K562 (cell line): ENCODE data around the gene ZGLP1. TPM values are rescaled to one million over a fixed set of nuclear protein-coding genes. Genes with fewer than 3 reads are reported as not detected.

ENCODE experiments used
- ATAC-seq: fragments of 200-7000 bp; cut with Tn5 transposase; 3 replicates; pipeline ENCODE4 v1.9.1; 2020; ENCODE audit warnings: moderate library complexity
- BruUV-seq: library from RNA; stranded (reverse); fragments of 400-500 nt; replicated peaks from 2 replicates; lab custom pipeline; 2021; lab: Mats Ljungman, UMichigan
- CTCF ChIA-PET: fragments of 300-600 bp; formaldehyde crosslinking; extraction: SDS; loops from one replicate; lab custom pipeline; 2021; ENCODE audit warnings: low intra/inter-chr PET ratio; lab: Yijun Ruan, JAX
- POLR2A ChIA-PET: fragments of 300-600, 350-650 bp; sonication (Branson Sonifier 250); formaldehyde crosslinking; extraction: SDS; loops from one replicate; lab custom pipeline; 2021; ENCODE audit warnings: antibody characterized with exemption, inconsistent platforms; lab: Yijun Ruan, JAX
- DNase-seq, 4 experiments: peaks; one replicate each; pipeline versions ENCODE4 v3.0.0 to v3.0.0-alpha.2; 2011 to 2018; ENCODE audit warnings: low spot score in 3 of 4, mixed read lengths in 3 of 4; ENCODE audit errors: extremely low read depth in 1 of 4
- FAIRE-seq: peaks from 2 replicates; lab custom pipeline; 2011; peaks lifted over from hg19 to GRCh38; lab: Jason Lieb, UNC
- H2AFZ ChIP-seq: 2 replicates; pipeline ENCODE4 v1.6.0; 2011; ENCODE audit warnings: low read depth, low read length, control low read depth, inconsistent platforms
- H3K27ac ChIP-seq: fragments of 200-600 bp; 3 replicates; pipeline ENCODE4 v1.8.0; 2011; ENCODE audit warnings: low read depth, mild to moderate bottlenecking, control low read depth, inconsistent platforms, low read length, moderate library complexity, mixed read lengths; ENCODE audit errors: extremely low read depth
- H3K27me3 ChIP-seq, 2 experiments: fragments of 300-600 bp in 1 of 2; 2 replicates in 1 of 2; 3 replicates in 1 of 2; pipeline versions ENCODE4 v1.6.0 to v1.8.0; 2011; ENCODE audit warnings: inconsistent platforms in 2 of 2, low read length in 2 of 2, mild to moderate bottlenecking in 1 of 2, mixed read lengths in 1 of 2, moderate library complexity in 1 of 2; ENCODE audit not compliant: control insufficient read depth in 2 of 2, insufficient read depth in 2 of 2
- H3K36me3 ChIP-seq: fragments of 300-600 bp; 3 replicates; pipeline ENCODE4 v1.8.0; 2011; ENCODE audit warnings: mild to moderate bottlenecking, low read length, inconsistent platforms; ENCODE audit not compliant: control insufficient read depth, insufficient read depth
- H3K4me1 ChIP-seq, 2 experiments: fragments of 200-600 bp in 1 of 2; replicated peaks in 1 of 2; 2 replicates in 1 of 2; 3 replicates in 1 of 2; pipeline versions ENCODE4 v1.5.1 to v1.8.0; 2011; ENCODE audit warnings: inconsistent platforms in 2 of 2, low read length in 2 of 2, mild to moderate bottlenecking in 1 of 2, mixed read lengths in 1 of 2, moderate library complexity in 1 of 2; ENCODE audit not compliant: control insufficient read depth in 2 of 2, insufficient read depth in 2 of 2
- H3K4me2 ChIP-seq: 2 replicates; pipeline ENCODE4 v1.6.1; 2011; ENCODE audit warnings: low read length, control low read depth, inconsistent platforms, mixed read lengths; ENCODE audit not compliant: insufficient read depth
- H3K4me3 ChIP-seq: fragments of 200-600 bp; sonication (generic), shearing (Covaris generic); 2 replicates; pipeline ENCODE4 v1.5.1; 2016; ENCODE audit warnings: control low read depth, inconsistent platforms
- H3K79me2 ChIP-seq: fragments of 200-600 bp; 3 replicates; pipeline ENCODE4 v1.8.0; 2011; ENCODE audit warnings: low read length, inconsistent platforms; ENCODE audit not compliant: control insufficient read depth, insufficient read depth
- H3K9ac ChIP-seq, 2 experiments: 2 replicates each; pipeline versions ENCODE4 v1.6.0 to v1.6.1; 2011; ENCODE audit warnings: low read depth in 2 of 2, low read length in 2 of 2, control low read depth in 1 of 2, inconsistent platforms in 1 of 2, mild to moderate bottlenecking in 1 of 2, mixed read lengths in 1 of 2; ENCODE audit not compliant: insufficient read depth in 1 of 2
- H3K9me1 ChIP-seq: one replicate; pipeline ENCODE4 v1.6.0; 2011; ENCODE audit warnings: inconsistent platforms, mild to moderate bottlenecking, low read length, moderate library complexity; ENCODE audit not compliant: control insufficient read depth, insufficient read depth
- H3K9me3 ChIP-seq: replicated peaks from 2 replicates; pipeline ENCODE4 v1.5.1; 2011; ENCODE audit warnings: low read depth, low read length, inconsistent platforms; ENCODE audit not compliant: control insufficient read depth, insufficient read depth
- H4K20me1 ChIP-seq: replicated peaks from 2 replicates; pipeline ENCODE4 v1.6.1; 2011; ENCODE audit warnings: low read length, inconsistent platforms, mixed read lengths; ENCODE audit not compliant: control insufficient read depth, insufficient read depth
- HNRNPUL1 ChIP-seq: fragments of 200-400 bp; formaldehyde crosslinking; IDR thresholded peaks from 2 replicates; pipeline ENCODE4 v1.6.1; 2017; ENCODE audit warnings: low read length
- KLF16 ChIP-seq: IDR thresholded peaks from 2 replicates; pipeline ENCODE4 v1.6.1; 2016; ENCODE audit warnings: antibody characterized with exemption
- PHF20 ChIP-seq: fragments of 450-650 bp; IDR thresholded peaks from 2 replicates; pipeline ENCODE4 v1.6.1; 2018; ENCODE audit not compliant: partially characterized antibody
- PPARD ChIP-seq: fragments of 250-450 bp; sonication (Bioruptor Pico); IDR thresholded peaks from 2 replicates; pipeline ENCODE4 v1.8.0; 2022; ENCODE audit warnings: inconsistent platforms, mild to moderate bottlenecking, moderate library complexity
- RBM14 ChIP-seq: fragments of 200-400 bp; formaldehyde crosslinking; IDR thresholded peaks from 2 replicates; pipeline ENCODE4 v1.6.1; 2018; ENCODE audit warnings: low read depth, mild to moderate bottlenecking, low read length, moderate library complexity, borderline replicate concordance; ENCODE audit not compliant: insufficient read depth
- RBM22 ChIP-seq: fragments of 200-400 bp; formaldehyde crosslinking; IDR thresholded peaks from 2 replicates; pipeline ENCODE4 v1.6.1; 2018; ENCODE audit warnings: low read length, low read depth; ENCODE audit not compliant: poor library complexity, severe bottlenecking
- RHOXF2B ChIP-seq: fragments of 250-450 bp; sonication (Bioruptor Pico); conservative IDR thresholded peaks from 2 replicates; pipeline ENCODE4 v1.5.1; 2021
- RUNX1 ChIP-seq: sonication (generic); IDR thresholded peaks from 2 replicates; pipeline ENCODE4 v1.6.1; 2016; ENCODE audit warnings: antibody characterized with exemption, low read depth
- SMARCC2 ChIP-seq: fragments of 450-650 bp; IDR thresholded peaks from 2 replicates; pipeline ENCODE4 v1.6.1; 2017; ENCODE audit warnings: antibody characterized with exemption, moderate library complexity, mild to moderate bottlenecking, low read depth
- ZNF133 ChIP-seq: fragments of 250-450 bp; sonication (Bioruptor Pico); IDR thresholded peaks from 2 replicates; pipeline ENCODE4 v1.4.0; 2020; ENCODE audit warnings: mild to moderate bottlenecking
- ZNF280B ChIP-seq: fragments of 250-450 bp; sonication (Bioruptor Pico); IDR thresholded peaks from 2 replicates; pipeline ENCODE4 v1.5.1; 2021; ENCODE audit warnings: mild to moderate bottlenecking
- ZNF3 ChIP-seq: fragments of 250-450 bp; sonication (Bioruptor Pico); IDR thresholded peaks from 2 replicates; pipeline ENCODE4 v1.5.0; 2021; ENCODE audit warnings: mild to moderate bottlenecking, moderate library complexity
- ZNF384 ChIP-seq: IDR thresholded peaks from 2 replicates; pipeline ENCODE4 v1.6.1; 2012; ENCODE audit warnings: low read depth, low read length, improper control_type of control experiment
- ZNF41 ChIP-seq: fragments of 250-450 bp; sonication (Bioruptor Pico); conservative IDR thresholded peaks from 2 replicates; pipeline ENCODE4 v1.4.0; 2020; ENCODE audit warnings: mild to moderate bottlenecking
- ZNF561 ChIP-seq: fragments of 450-650 bp; formaldehyde crosslinking; conservative IDR thresholded peaks from 2 replicates; pipeline ENCODE4 v1.4.0; 2020; ENCODE audit warnings: mild to moderate bottlenecking, moderate library complexity
- WGBS: fragments of 100-300 bp; shearing (Covaris generic); methylation state at CpG from one replicate; pipeline ENCODE4 v1.1.6; 2016; ENCODE audit warnings: low coverage, mixed read lengths; ENCODE audit not compliant: insufficient coverage; ENCODE audit errors: missing lambda C conversion rate; 5-methylcytosine and 5-hydroxymethylcytosine counted together
- in situ Hi-C: fragments of 300-500 bp; cut with MboI; formaldehyde crosslinking; loops from 4 replicates; pipeline ENCODE4 v1.15.0; 2018; ENCODE audit warnings: inconsistent platforms, mixed read lengths
- intact Hi-C: fragments of 100-400 bp; cut with micrococcal nuclease; formaldehyde crosslinking; loops from 2 replicates; pipeline ENCODE4 v1.14.2; 2022
- polyA plus RNA-seq, 8 experiments: library from polyadenylated mRNA; depleted of rRNA in 4 of 8; stranded (reverse) in 5 of 8; unstranded in 3 of 8; fragments of >200 nt; fragmentation: Nextera tagmentation in 2 of 8; fragmentation: Illumina TruSeq in 1 of 8; extraction: Ambion mirVana in 2 of 8; extraction: Trizol in 1 of 8; gene quantifications; 2 replicates each; pipeline versions ENCODE4 v1.2.1 to v1.2.3, GENCODE V29; 2011 to 2014; ENCODE audit warnings: inconsistent platforms in 1 of 8, missing spikeins in 1 of 8
- total RNA-seq, 7 experiments: library from RNA; depleted of rRNA in 6 of 7; stranded (reverse); fragments of >200 nt in 6 of 7; fragmentation: Illumina TruSeq in 2 of 7; extraction: Trizol in 2 of 7; gene quantifications; 2 replicates each; pipeline versions ENCODE4 v1.2.1 to v1.2.3, GENCODE V29; 2011 to 2021; ENCODE audit warnings: low replicate concordance in 1 of 7
- TF ChIP-seq, protein P1 (sequence below): sonication (generic); formaldehyde crosslinking; IDR thresholded peaks from 2 replicates; pipeline ENCODE4 v1.8.1; 2022; ENCODE audit warnings: missing genetic modification reagents
- TF ChIP-seq, protein P2 (sequence below), 2 experiments: IDR thresholded peaks; 2 replicates each; pipeline ENCODE4 v1.6.1; 2011; ENCODE audit warnings: borderline replicate concordance in 1 of 2, control low read depth in 1 of 2, low read depth in 1 of 2, low read length in 1 of 2, mild to moderate bottlenecking in 1 of 2, mixed read lengths in 1 of 2, moderate library complexity in 1 of 2; ENCODE audit not compliant: insufficient read depth in 1 of 2, insufficient read length in 1 of 2, poor library complexity in 1 of 2, severe bottlenecking in 1 of 2; ENCODE audit errors: extremely low read depth in 1 of 2

ZGLP1 gene
- total and polyA plus RNA-seq, 9 of the 15 experiments (the other 6 are each of a cell fraction or from before 2014, with no cell fraction given): 0.24 to 4.5 (median 2.2) TPM

- TF ChIP-seq ZNF280B (CRISPR knock-in tag) (no peak), RUNX1 (no peak), ZNF41 (CRISPR knock-in tag) (no peak), HNRNPUL1 (no peak), ZNF561 (no peak)
- TF ChIP-seq, protein P1, sequence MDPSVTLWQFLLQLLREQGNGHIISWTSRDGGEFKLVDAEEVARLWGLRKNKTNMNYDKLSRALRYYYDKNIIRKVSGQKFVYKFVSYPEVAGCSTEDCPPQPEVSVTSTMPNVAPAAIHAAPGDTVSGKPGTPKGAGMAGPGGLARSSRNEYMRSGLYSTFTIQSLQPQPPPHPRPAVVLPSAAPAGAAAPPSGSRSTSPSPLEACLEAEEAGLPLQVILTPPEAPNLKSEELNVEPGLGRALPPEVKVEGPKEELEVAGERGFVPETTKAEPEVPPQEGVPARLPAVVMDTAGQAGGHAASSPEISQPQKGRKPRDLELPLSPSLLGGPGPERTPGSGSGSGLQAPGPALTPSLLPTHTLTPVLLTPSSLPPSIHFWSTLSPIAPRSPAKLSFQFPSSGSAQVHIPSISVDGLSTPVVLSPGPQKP: no peak
These were observed 38.8 kb downstream of the ZGLP1 start, which contains the start of gene ICAM1 (continued) for GRCh38 chr19:10270616-10271394.

DNA sequence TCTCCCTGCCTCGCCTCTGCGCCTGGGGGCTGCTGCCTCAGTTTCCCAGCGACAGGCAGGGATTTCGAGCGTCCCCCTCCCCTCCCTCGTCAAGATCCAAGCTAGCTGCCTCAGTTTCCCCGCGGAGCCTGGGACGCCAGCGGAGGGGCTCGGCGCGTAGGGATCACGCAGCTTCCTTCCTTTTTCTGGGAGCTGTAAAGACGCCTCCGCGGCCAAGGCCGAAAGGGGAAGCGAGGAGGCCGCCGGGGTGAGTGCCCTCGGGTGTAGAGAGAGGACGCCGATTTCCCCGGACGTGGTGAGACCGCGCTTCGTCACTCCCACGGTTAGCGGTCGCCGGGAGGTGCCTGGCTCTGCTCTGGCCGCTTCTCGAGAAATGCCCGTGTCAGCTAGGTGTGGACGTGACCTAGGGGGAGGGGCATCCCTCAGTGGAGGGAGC is 39.4 kb downstream of the ZGLP1 start:
- CTCF ChIA-PET: interaction anchor here (3.9 kb wide), 1 partner anchor 119 kb away, joined by 77 read pairs; no protein-coding TSS in a partner anchor
- in situ Hi-C loops (loop anchor here (5.0 kb wide), 1 partner anchor 117 kb away; no protein-coding TSS in a partner anchor), intact Hi-C loops (loop anchor here (1.0 to 2.0 kb wide), 2 partner anchors 19 to 111 kb away; partner anchors contain the start of genes ICAM5 and TYK2)
- Histone ChIP-seq H3K9me3 (no peaks in the 10 kb centered on the region), H3K9me1 (no peaks in the 10 kb centered on the region), H2AFZ (peak overlapping the region; percentile 91), H3K36me3 (peaks cover 22% of the 10 kb centered on the region; the same call in 2 of the 3 replicates), H3K4me1 (peaks cover 16 to 33% of the 10 kb centered on the region in 2 experiments; a peak in 4 of 5 replicates), H3K79me2 (peaks cover 30% of the 10 kb centered on the region), H3K27me3 (no peaks in the 10 kb centered on the region), H3K9ac (peak overlapping the region; percentile 73 to 93), H4K20me1 (no peaks in the 10 kb centered on the region), H3K4me3 (peak overlapping the region; percentile 48), H3K4me2 (peak overlapping the region; percentile 76), H3K27ac (peak overlapping the region; percentile 81)
- DNase-seq: peak; percentile 48 to 76 (median 70)
- WGBS: 8% methylated on average over 24 of the region's 37 CpGs
- no TSS peak for BruUV-seq
- FAIRE-seq: no peak
- peak; percentile 65 for ATAC-seq
- POLR2A ChIA-PET: interaction anchor here (0.6 to 3.7 kb wide), 16 partner anchors 10 to 386 kb away, joined by 3 to 74 read pairs (median 4); partner anchors contain the start of genes FDX2, ICAM4, ICAM5 and PPAN
- TF ChIP-seq RBM14 (peak; percentile 78; the same call in 1 of the 2 replicates), SMARCC2 (no peak), ZNF133 (CRISPR knock-in tag) (no peak), ZNF3 (no peak), PHF20 (no peak), KLF16 (no peak), ZNF384 (no peak), PPARD (CRISPR knock-in tag) (no peak), RBM22 (peak; percentile 10), RHOXF2B (CRISPR knock-in tag) (no peak)
- TF ChIP-seq, protein P2, sequence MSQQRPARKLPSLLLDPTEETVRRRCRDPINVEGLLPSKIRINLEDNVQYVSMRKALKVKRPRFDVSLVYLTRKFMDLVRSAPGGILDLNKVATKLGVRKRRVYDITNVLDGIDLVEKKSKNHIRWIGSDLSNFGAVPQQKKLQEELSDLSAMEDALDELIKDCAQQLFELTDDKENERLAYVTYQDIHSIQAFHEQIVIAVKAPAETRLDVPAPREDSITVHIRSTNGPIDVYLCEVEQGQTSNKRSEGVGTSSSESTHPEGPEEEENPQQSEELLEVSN (IDR thresholded peaks at IDR 0.05; ENCODE audit: borderline replicate concordance in 1 of 2, extremely low read depth in 1 of 2, insufficient read depth in 1 of 2, insufficient read length in 1 of 2, low read depth in 1 of 2, low read length in 1 of 2, poor library complexity in 1 of 2, severe bottlenecking in 1 of 2): peak in 1 of 2 experiments; percentile 52
